ENCODE measurements around the gene TNP2. TPM values are rescaled to one million over a fixed set of nuclear protein-coding genes. Genes with fewer than 3 reads are reported as not detected.

TNP2 gene
- total and polyA plus RNA-seq, 9 of the 15 experiments (the other 6 are each of a cell fraction or from before 2014, with no cell fraction given): not detected

- TF ChIP-seq, protein P1, sequence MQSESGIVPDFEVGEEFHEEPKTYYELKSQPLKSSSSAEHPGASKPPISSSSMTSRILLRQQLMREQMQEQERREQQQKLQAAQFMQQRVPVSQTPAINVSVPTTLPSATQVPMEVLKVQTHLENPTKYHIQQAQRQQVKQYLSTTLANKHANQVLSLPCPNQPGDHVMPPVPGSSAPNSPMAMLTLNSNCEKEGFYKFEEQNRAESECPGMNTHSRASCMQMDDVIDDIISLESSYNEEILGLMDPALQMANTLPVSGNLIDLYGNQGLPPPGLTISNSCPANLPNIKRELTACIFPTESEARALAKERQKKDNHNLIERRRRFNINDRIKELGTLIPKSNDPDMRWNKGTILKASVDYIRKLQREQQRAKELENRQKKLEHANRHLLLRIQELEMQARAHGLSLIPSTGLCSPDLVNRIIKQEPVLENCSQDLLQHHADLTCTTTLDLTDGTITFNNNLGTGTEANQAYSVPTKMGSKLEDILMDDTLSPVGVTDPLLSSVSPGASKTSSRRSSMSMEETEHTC (IDR thresholded peaks at IDR 0.05): peak; percentile 68
- peak; percentile 83 for TF ChIP-seq NCOR1 (IDR thresholded peaks at IDR 0.05)
- TF ChIP-seq RBBP5 (IDR thresholded peaks at IDR 0.05; ENCODE audit: borderline replicate concordance, insufficient read depth, low read length, poor library complexity, severe bottlenecking): peak; percentile 71
- peak; percentile 73 for TF ChIP-seq EGR1 (conservative IDR thresholded peaks at IDR 0.05)
- TF ChIP-seq ZBTB2 (IDR thresholded peaks at IDR 0.05): peak; percentile 74; the same call in 1 of the 2 replicates
- TF ChIP-seq ZNF324 (CRISPR knock-in tag; IDR thresholded peaks at IDR 0.05): 0 out of 2 replicates have a peak, but pooled peaks have one; percentile 22
- no peak for TF ChIP-seq NFATC3 (IDR thresholded peaks at IDR 0.05)
- TF ChIP-seq CEBPB (tag; IDR thresholded peaks at IDR 0.05): 0 out of 2 replicates have a peak, but pooled peaks have one; percentile 43
- no peak for TF ChIP-seq ZNF274 (IDR thresholded peaks at IDR 0.05; ENCODE audit: borderline replicate concordance, low read depth, low read length)
- peak; percentile 29; the same call in 1 of the 2 replicates for TF ChIP-seq NFIC (IDR thresholded peaks at IDR 0.05)
- no peak for TF ChIP-seq SAP30 (IDR thresholded peaks at IDR 0.05; ENCODE audit: borderline replicate concordance, insufficient read depth, low read depth, low read length, poor library complexity, severe bottlenecking)
- no peak for TF ChIP-seq MCM2 (IDR thresholded peaks at IDR 0.05; ENCODE audit: low read depth)
- peak; percentile 55; the same call in 1 of the 2 replicates for TF ChIP-seq ZNF263 (CRISPR knock-in tag; IDR thresholded peaks at IDR 0.05; ENCODE audit: borderline replicate concordance)
Measured at GRCh38 chr16:11232852-11233726, 36.0 kb downstream of the TNP2 start (continued).

Data from K562 (cell line).